Kidney (tissue), 14 donors: ENCODE measurements around the gene TSPAN32. TPM values are rescaled to one million over a fixed set of nuclear protein-coding genes. Genes with fewer than 3 reads are reported as not detected.
A peak's percentile ranks its signal among the peaks of the same experiment; 100 is the strongest.

Experiments
- DNase-seq, 5 donors: peaks; one replicate each; pipeline ENCODE4 v3.0.0-alpha.2; 2013 to 2020
- FAIRE-seq: peaks from 2 replicates; lab custom pipeline; 2012; peaks lifted over from hg19 to GRCh38; lab: Jason Lieb, UNC
- H3K27ac ChIP-seq, 2 donors: one replicate each; pipeline ENCODE4 v1.7.0; 2013; ENCODE audit warnings: low read depth in 2 of 2, low read length in 2 of 2, inconsistent platforms in 1 of 2
- H3K27me3 ChIP-seq: one replicate; pipeline ENCODE4 v1.7.1; 2013; ENCODE audit warnings: low read length, inconsistent platforms; ENCODE audit not compliant: control insufficient read depth, insufficient read depth
- H3K36me3 ChIP-seq, 3 donors: one replicate each; pipeline versions ENCODE4 v1.7.0 to v1.7.1; 2013; ENCODE audit warnings: low read length in 3 of 3, control low read depth in 1 of 3, inconsistent platforms in 1 of 3; ENCODE audit not compliant: insufficient read depth in 3 of 3, control insufficient read depth in 2 of 3
- H3K4me1 ChIP-seq, 3 donors: one replicate each; pipeline versions ENCODE4 v1.7.0 to v1.7.1; 2013; ENCODE audit warnings: low read length in 3 of 3, inconsistent platforms in 1 of 3, low read depth in 1 of 3; ENCODE audit not compliant: control insufficient read depth in 2 of 3, insufficient read depth in 2 of 3
- H3K4me3 ChIP-seq, 3 donors: one replicate each; pipeline versions ENCODE4 v1.7.0 to v1.8.1; 2013; ENCODE audit warnings: low read length in 3 of 3, control low read depth in 1 of 3, inconsistent platforms in 1 of 3
- H3K9ac ChIP-seq, 3 donors: one replicate each; pipeline versions ENCODE4 v1.7.0 to v1.7.1; 2013; ENCODE audit warnings: low read length in 3 of 3, control low read depth in 1 of 3, inconsistent platforms in 1 of 3
- H3K9me3 ChIP-seq, 3 donors: one replicate each; pipeline versions ENCODE4 v1.7.0 to v1.7.1; 2013; ENCODE audit warnings: low read length in 3 of 3, control low read depth in 1 of 3, inconsistent platforms in 1 of 3; ENCODE audit not compliant: control insufficient read depth in 2 of 3, insufficient read depth in 1 of 3
- CTCF ChIP-seq: IDR thresholded peaks from 3 replicates; pipeline ENCODE4 v1.5.1; 2012; ENCODE audit warnings: mild to moderate bottlenecking, moderate library complexity, borderline replicate concordance; ENCODE audit not compliant: insufficient read depth; ENCODE audit errors: extremely low read depth
- intact Hi-C: fragments of 100-400 bp; cut with DNase I; formaldehyde crosslinking; loops from one replicate; pipeline ENCODE4 v1.11.1; 2022
- polyA plus RNA-seq: library from polyadenylated mRNA; stranded (reverse); fragments of 350-450 nt; fragmentation: Illumina TruSeq; extraction: RNeasy Lipid Tissue Mini Kit (QIAGEN cat#74804); gene quantifications from one replicate; pipeline ENCODE4 v1.2.3, GENCODE V29; 2014; ENCODE audit warnings: low read depth, low replicate concordance; ENCODE audit not compliant: insufficient read depth
- total RNA-seq: library from RNA; stranded (reverse); fragmentation: NEBNext Ultra II Directional; extraction: Animal tissue kit (Norgen Biotek cat#: 25700); gene quantifications from one replicate; pipeline ENCODE4 v1.2.1, GENCODE V29; 2021
- donor health status: control.
- donor health status: control.
- donor health status: control.
- donor health status: control.
- donor health status: control.
- donor health status: DM: yes; HTN: yes; CAD: no.
- donor health status: Normal renal cell carcinoma (clear cell type).

Gene TSPAN32
- total and polyA plus RNA-seq, 2 donors from 2014 or later: 0.75 to 6.1 TPM

DNA sequence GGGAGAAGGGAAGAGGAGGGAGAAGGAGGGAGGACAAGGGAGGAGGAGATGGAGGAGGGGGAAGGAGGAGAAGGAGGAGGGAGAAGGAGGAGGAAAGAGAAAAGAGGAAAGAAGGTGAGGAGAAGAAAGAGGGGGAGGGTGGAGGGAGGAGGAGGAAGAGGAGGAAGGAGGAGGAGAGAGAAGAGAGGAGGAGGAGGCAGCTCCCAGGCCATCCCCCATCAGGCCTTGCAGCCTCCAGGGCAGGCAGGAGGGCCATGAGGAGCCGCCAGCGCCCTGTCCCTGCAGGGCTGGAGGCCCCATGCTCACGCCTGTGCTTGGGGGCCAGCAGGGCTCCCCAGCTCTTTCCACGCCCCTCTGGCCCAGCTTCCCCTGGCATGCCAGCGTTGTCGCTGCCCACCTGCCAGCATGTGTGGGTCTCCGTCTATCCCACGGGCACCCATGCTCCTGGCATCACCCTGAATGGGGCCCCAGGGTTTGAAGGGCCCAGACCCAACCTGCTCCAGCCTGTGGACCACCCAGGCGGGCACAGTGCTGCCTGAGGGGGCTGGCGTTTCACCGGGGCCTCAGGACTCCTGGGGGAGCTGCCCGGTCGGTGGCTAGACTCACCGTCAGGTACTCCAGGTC lies 5.2 kb downstream of the TSPAN32 start:
- intact Hi-C loops: no loop called here
- Histone ChIP-seq H3K9me3 (no peaks in the 10 kb centered on the region), H3K9ac (no peak overlapping the region), H3K4me3 (no peak overlapping the region), H3K27ac (no peak overlapping the region), H3K4me1 (peaks cover 3 to 16% (median 6%) of the 10 kb centered on the region in 3 donors), H3K36me3 (no peaks in the 10 kb centered on the region), H3K27me3 (no peaks in the 10 kb centered on the region)
- FAIRE-seq (no peak), DNase-seq (peak in 4 of 5 donors; percentile 43 to 83 (median 56))
- TF ChIP-seq CTCF: no peak

DNA sequence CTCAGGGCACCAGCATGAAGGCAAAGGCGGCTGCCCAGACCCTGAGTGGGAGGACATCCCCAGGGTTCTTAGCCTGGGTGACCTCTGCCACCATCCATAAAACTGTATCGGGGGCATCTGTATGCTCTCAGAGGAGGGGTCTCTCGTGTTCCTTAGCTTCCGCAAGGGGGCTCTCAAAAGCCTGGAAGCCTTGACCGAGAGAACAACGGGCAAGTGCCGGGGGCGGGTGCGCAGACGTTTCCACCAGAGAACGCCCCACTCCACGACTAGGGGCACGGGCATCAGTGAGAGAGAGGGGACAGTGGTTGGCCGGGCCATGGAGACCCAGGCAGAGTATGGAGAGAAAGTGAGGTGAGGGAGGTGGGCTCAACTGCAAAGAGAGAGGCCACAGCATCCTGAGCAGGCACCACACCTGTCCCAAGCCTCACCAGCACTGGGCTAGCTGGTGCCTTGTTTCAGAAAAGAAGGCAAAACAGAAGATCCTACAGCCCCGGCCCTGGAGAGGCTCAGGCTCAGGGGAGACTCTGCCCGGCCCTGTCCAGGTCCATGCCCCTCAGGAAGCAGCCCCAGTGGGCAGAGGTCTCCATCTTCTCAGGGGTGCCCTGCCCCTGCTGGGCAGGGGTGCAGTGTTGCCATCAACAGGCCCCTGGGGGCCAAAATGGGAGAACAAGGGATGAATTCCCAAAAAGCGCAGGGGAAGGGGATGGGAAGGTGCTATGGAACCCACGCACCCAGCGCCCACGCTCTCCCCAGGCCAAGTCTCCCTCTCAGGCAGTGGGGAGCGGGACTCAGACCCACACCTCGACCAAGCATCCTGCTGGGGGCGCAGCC lies 5.9 kb downstream of the TSPAN32 start:
- no peak overlapping the region for H3K27ac ChIP-seq
- no peaks in the 10 kb centered on the region for H3K27me3 ChIP-seq
- H3K36me3 ChIP-seq: no peaks in the 10 kb centered on the region
- H3K4me3 ChIP-seq: no peak overlapping the region
- H3K9ac ChIP-seq: no peak overlapping the region
- FAIRE-seq: no peak
- no peak for TF ChIP-seq CTCF
- no peaks in the 10 kb centered on the region for H3K9me3 ChIP-seq
- intact Hi-C loops: no loop called here
- DNase-seq: peak in 1 of 5 donors; percentile 59
- H3K4me1 ChIP-seq: peaks cover 3 to 16% (median 6%) of the 10 kb centered on the region in 3 donors

DNA sequence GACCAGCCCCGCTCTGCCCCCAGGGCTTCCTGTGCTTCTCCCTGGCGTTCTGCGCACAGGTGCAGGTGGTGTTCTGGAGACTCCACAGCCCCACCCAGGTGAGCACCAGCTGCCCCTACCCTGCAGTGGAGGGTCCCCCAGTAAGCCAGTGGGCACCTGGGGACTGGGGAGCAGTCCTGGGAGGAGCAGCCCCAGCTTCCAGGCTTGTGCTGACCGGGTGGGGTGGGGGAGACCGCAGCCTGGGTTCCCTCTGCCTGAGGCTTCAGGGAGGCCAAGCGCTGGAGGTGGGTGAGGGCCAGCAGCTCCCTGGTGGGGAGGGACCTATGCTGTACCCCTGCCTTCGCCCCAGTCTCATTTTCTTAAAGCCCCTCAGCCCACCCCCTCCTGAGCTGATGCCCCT lies 6.9 kb downstream of the TSPAN32 start:
- intact Hi-C loops: no loop called here
- no peaks in the 10 kb centered on the region for H3K36me3 ChIP-seq
- FAIRE-seq (no peak), DNase-seq (peak in 2 of 5 donors; percentile 50 to 54)
- H3K4me3 ChIP-seq: no peak overlapping the region
- H3K9me3 ChIP-seq: no peaks in the 10 kb centered on the region
- H3K4me1 ChIP-seq: peaks cover 3 to 16% (median 6%) of the 10 kb centered on the region in 3 donors
- H3K27ac ChIP-seq: no peak overlapping the region
- no peak overlapping the region for H3K9ac ChIP-seq
- TF ChIP-seq CTCF: no peak
- no peaks in the 10 kb centered on the region for H3K27me3 ChIP-seq
